Epithelial cell of proximal tubule (primary cell): ENCODE results near the gene RNF34. TPM values are rescaled to one million over a fixed set of nuclear protein-coding genes. Genes with fewer than 3 reads are reported as not detected.
A peak's percentile ranks its signal among the peaks of the same experiment; 100 is the strongest.

ENCODE experiments used
- DNase-seq: peaks from one replicate; pipeline ENCODE4 v3.0.0-alpha.2; 2011; ENCODE audit warnings: low read depth
- H3K4me3 ChIP-seq: 2 replicates; pipeline ENCODE4 v1.5.1; 2011; ENCODE audit warnings: low read depth, mild to moderate bottlenecking, low read length
- CTCF ChIP-seq: conservative IDR thresholded peaks from 2 replicates; pipeline ENCODE4 v1.5.1; 2012; ENCODE audit warnings: low read depth, mild to moderate bottlenecking, low read length
- total RNA-seq: library from RNA; depleted of rRNA; stranded (reverse); fragments of >200 nt; gene quantifications from 2 replicates; pipeline ENCODE4 v1.2.3, GENCODE V29; 2015

RNF34 gene
- total RNA-seq, 1 donor from 2014 or later, result 43.8 TPM

GRCh38 chr12:121391619-121392324 is 8.1 kb upstream of the RNF34 start:
- no peak overlapping the region for H3K4me3 ChIP-seq
- DNase-seq, result no peak
- no peak for TF ChIP-seq CTCF

GRCh38 chr12:121392325-121392716 is 7.6 kb upstream of the RNF34 start:
- no peak for TF ChIP-seq CTCF

GRCh38 chr12:121397521-121397920 is 2.4 kb upstream of the RNF34 start:
- H3K4me3 ChIP-seq, result no peak overlapping the region
- no peak for TF ChIP-seq CTCF
- no peak for DNase-seq

More at GRCh38 chr12:121392325-121392716, 7.6 kb upstream of the RNF34 start:
- H3K4me3 ChIP-seq, result no peak overlapping the region
- no peak for DNase-seq

- H3K4me3 ChIP-seq, result no peak overlapping the region
- DNase-seq, result no peak
- no peak for TF ChIP-seq CTCF
These were observed 1.6 kb upstream of the RNF34 start for GRCh38 chr12:121398355-121398754.

- peak overlapping the region; percentile 93 for H3K4me3 ChIP-seq
- no peak for DNase-seq
- TF ChIP-seq CTCF, result no peak
These were observed 618 bp downstream of the RNF34 start for GRCh38 chr12:121400332-121401139.

- H3K4me3 ChIP-seq, result no peak overlapping the region
- no peak for TF ChIP-seq CTCF
- no peak for DNase-seq
These were observed 3.8 kb downstream of the RNF34 start for GRCh38 chr12:121403721-121404120.
